HG03469 (cell line): ENCODE results near the gene PKP4.

Experiments used
- ATAC-seq: cut with Tn5 transposase; IDR thresholded peaks from one replicate; pipeline ENCODE4 v1.9.1; 2021; ENCODE audit warnings: mild to moderate bottlenecking, moderate library complexity, moderate number of reproducible peaks; ENCODE audit not compliant: unreplicated experiment

Gene PKP4

DNA sequence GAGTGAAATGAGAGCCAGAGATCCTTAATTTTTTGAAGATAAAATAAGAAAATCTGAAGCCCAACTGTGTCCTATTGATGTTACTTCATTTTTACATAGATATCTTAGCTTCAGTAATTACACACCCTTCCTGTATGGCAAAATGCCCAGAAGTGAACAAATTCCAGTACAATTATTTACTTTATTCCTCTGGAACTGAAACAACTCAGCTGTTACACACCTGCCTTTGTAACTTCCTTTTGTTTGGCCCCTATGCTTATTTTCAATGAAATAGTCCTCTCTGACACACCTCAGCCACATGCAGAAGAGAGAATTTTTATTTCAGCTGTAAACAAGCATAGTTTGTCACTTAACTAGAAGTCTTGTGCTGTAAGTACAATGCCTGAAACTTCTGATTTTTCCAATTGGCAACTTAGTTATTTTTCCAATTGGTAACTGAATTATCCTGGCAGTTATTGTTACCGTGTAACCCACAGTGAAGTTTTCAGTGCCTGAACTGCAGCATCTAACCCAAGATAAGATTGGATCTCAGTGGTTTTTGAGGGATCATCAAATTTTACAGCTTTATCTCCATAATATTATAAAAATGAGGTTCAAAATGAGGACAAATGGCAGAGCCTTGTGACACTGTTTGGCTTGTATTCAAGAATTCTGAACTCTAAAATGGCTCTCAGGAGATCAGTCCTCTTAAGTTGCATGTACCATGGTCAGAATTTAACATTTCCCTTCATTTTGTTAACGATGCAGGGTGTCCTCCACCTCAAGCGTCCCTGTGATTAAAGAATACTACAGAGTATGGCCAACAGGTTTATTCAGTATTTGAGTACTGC is 82.6 kb downstream of the PKP4 start:
- ATAC-seq: no peak

DNA sequence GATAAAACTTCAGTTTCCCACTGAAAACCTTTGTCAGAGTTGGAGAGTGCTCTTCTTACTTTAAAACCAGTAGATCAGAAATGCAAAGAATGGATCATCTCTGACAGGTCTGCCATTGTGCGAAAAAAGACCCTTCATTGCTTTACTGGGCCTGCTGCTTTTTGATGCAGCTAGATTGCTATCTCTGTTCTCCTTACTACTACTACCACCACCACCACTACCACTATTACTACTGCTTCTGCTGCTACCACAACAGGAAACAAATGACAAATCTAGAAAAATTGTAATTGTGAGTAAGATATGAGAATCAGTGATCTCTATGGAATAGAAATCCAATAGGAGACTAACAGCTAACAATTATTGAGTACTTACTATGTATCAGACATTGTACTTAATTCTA is 85.8 kb downstream of the PKP4 start:
- ATAC-seq: no peak

DNA sequence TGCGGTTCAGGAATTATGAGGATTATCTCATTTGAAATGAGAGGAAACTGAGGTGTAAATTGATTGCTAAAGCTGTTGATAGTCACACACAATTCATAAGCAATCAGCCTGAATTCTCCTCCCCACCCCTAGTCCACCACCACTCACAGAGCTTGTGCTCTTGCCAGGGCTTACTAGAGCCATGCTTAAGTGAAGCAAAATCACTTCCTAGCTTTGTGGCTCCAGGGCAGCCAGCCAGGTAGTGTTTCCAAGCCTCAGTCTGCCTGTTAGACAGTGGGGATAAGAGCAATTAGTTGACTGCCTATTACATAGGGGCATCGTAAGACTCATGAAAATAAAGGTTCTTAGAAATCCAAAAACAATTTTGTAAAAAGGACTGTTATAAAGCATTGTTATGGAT is 87.2 kb downstream of the PKP4 start:
- ATAC-seq: no peak

DNA sequence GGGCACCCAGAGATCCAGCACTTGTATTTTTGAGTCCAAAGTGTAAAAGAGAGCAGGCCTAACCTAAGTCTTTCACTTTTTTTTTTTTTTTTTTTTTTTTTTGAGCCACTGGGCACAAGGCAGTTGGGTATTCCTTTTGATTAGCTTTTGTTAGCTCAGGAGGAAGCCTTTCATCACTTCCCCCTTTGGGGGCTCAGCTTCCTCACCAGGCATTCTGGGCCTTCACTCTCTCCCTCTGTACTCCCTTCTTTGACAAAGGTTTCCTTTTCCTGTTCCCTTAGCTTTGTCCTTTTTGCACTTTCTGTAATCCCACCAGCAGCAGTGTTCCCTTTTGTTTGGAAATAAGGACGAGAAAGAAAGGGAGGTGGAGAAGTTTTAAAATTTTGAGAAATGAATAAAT is 88.2 kb downstream of the PKP4 start:
- no peak for ATAC-seq

DNA sequence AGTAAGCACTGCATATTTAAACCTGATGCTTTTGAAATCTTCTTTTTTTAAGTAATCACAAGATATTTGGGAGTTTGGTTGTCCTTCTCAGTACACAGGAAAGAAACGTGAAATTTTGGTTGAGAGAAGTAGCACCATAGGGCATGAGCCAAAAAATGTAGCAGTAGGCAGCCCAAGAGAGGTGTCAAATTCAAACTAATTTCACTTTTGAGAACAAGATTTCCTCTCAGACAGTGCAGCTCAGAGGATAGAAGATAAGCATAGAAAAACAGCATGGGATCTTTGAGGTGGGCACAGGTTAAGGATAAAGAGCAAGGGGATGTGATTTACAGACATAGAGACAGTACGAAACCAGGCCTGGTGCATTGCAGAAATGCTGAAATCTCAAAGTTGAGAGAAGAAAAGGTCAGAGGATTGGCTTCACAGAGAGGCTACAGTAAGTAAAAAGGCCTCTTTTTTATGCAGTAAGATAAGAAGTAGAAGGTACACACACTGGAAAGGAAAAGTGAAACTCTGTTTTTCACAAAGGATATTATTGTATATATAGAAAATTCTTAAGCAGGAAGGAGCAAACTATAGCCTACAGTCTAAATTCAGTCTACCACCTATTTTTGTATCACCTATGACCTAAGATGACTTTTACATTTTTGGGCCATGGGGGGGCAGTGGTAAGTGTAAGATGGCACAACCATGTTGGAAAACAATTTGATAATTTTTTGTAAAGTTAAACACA is 89.8 kb downstream of the PKP4 start:
- peak; percentile 43 for ATAC-seq

DNA sequence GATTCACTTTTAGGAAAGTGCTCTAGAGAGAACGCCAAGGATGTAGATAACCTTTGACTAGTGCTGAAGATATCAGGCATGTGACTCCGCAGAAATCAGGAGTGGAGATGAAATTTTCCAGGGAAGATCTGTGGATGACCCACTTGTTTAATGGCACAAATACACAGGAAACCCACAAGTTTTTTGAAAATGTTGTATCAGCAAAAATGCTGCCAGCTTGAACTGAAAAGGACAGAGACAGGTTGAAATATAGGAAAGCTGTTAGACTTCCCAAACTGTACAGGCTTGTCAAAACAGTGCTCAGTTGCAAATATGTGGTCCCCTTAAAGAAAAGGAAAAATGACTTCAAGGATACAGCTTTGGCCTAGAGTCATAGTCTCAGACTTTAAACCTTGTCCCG is 96.5 kb downstream of the PKP4 start:
- ATAC-seq: no peak

DNA sequence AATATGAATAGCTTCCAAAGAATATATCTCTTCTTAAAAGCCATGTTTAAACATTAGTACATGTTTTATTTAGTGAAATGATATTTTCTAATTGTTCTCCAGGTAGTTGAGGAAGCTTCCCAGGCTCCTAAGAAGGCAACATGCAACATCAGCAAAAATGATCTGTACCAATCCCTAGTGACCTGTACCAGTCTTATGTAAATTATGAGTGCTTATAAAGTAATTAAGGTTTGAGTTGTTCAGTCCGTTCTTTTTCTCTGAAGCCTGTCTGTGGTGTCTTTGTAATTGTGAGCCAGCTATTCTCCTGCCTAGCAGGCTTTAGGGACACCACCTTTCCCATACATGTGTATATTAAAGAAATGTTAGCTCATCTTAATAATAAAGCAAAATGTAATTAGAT is 98.2 kb downstream of the PKP4 start:
- ATAC-seq: no peak

DNA sequence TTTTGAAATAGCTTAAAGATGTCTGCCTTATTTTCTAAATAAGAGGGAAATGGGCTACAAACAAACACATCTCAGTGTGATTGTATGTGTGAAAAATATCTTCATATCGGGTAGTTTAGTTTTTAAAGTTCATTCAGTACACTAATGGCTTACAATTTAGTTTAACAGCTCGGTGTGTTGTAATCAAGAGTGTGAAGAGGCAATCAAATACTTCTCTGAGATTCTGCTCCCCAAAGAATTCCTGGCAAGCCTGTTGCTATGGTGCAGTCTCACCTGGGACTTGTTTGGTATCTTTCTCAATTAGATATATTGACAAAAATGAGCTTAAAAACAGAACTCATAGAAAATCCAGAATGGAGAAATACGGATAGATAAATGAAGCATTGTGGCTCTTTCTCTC is 99.4 kb downstream of the PKP4 start:
- ATAC-seq: no peak

DNA sequence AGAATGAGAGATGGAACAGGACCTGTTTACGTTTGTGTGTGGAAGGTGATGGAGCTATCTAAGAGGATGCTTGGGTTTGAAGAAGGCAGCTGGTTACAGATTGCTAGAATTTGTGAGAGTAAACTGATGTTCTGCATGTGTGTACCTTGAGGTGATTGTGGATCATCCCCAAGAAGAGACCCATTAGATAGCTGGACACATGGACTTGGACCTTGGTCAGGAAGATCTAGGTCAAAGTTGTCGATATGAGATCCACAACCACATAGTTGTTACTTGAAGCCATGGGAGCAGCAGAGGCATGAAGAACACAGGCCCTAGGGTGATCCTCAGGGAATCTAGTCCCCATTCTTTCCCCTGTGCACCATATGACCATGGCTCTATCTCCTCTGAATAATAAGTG is 101.0 kb downstream of the PKP4 start:
- ATAC-seq: no peak

DNA sequence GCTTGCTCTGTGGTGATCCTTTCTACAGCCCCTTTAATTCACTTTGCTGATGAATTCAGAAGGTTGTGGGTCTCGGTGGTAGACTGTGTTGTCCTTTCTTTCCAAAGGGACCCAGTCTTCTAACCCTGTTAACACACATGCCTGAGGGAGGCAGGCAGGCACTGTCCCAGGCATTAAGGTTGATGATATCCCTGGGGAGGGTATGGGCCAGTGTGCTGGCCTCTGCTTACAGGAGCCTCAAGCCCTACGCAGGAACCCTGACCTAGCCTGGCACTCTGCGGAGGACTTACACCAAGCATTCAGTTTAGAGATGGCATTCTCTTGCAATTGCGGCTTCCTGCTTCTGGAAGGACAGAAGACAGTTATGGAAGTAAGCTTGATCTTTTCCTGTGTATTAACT is 102.5 kb downstream of the PKP4 start:
- no peak for ATAC-seq

DNA sequence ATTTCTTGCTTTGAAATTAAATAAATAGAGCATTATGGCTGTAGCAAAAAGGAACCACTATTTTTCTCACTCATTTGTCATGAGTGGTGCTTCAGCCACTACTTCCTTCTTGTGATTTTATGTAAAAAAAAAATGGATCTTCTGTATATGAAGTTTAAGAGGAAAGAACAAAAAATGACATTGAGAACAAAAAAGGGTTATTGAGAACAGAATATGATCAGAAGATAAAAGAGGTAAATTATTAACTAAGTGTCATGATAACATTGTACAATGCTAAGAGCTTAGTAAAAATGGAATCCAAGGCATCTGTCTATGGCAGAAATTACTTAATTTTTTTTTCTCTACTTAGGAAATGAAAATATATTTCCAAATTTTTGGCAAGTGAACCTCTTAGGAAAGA is 103.5 kb downstream of the PKP4 start:
- ATAC-seq: no peak

DNA sequence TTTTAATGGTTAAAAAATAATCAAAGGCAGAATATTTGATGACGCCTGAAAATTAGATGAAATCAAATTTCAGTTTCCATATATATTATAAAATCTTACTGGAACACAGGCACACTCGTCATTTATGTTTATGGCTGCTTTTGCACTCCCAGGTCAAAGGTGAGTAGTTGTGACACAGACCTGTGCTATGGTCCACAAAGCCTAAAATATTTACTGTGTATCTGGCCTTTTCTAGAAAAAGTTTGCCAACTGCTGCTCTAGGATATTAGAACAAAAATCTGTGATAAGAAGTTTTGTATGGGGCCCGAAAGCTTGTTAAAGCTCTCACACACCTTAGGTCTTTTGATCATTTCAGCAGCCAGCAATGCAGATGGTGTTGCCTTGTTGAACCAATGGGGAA is 104.3 kb downstream of the PKP4 start:
- no peak for ATAC-seq

DNA sequence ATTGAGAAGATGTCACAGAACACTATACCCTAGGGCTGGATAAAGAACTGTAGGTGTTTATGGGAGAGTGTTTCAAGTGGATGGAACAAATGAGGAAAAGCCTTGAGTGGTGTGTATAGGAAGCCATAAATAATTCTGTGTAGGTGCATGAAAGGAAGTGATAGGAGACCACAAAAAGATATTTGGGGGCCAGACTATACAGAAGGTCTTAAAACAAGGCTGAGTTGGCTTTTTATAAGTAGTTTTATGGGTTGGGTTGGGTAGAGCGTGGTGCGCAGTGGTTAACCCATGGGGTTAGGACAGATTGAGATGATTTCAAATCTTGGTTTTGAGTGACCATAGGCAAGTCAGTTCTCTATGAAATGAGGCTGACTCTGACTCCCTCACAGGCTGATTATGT is 110.5 kb downstream of the PKP4 start:
- ATAC-seq: no peak

DNA sequence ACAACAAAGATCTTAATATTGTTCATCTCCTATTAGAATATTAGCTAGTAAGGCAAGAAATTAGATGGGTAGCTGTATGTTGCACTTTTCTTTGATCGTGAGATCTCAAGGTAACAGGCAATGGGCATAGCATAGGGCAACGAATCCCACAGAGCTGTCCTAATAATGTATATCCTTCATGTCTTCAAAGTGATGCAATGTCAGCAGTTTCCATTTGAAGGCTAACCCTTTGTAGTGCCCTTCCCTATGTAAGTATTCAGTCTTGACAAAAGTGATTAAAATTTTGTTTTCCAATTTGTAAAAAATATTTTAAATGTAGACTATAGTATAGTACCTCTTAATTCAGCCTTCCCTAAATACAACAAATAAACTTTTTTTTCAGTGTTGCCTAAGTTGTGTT is 112.5 kb downstream of the PKP4 start:
- ATAC-seq: no peak

DNA sequence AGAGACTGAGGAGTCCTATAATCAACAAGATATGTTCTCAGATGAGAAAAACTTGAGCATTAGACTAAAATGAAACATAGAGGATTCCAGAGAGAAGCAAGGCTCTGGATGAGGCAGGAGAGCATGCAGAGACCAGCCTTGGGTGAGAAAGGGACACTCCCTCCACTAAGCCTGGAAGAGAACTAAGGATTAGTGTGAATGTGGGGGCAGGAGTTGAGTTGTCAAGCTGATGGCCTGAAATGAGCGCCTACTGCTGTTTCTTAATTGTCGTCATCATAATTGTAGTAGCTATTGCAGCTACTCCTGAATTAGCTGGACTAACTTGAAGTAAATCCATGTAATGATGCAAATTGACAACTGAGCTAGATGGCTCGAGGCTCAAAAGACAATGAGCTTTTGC is 114.1 kb downstream of the PKP4 start:
- ATAC-seq: no peak

DNA sequence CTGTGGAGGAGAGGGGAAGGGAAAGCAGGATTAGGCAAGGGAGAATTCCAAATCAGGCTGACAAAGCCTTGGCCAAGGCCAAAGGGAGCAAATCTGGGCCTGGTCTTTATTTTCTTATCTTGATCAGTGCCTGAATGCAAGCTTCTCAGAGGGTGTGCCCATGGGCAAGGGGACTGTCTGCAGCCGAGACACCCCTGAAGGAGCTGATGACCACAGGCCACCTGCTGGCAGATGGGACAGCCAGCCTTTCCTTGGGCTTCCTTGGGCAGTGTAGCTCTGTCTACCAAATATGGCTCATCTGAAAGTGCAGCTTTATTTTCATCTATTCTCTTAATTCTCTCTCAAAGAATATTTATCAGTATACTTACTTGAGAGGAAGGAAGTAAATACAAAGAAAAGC is 117.0 kb downstream of the PKP4 start:
- ATAC-seq: no peak

DNA sequence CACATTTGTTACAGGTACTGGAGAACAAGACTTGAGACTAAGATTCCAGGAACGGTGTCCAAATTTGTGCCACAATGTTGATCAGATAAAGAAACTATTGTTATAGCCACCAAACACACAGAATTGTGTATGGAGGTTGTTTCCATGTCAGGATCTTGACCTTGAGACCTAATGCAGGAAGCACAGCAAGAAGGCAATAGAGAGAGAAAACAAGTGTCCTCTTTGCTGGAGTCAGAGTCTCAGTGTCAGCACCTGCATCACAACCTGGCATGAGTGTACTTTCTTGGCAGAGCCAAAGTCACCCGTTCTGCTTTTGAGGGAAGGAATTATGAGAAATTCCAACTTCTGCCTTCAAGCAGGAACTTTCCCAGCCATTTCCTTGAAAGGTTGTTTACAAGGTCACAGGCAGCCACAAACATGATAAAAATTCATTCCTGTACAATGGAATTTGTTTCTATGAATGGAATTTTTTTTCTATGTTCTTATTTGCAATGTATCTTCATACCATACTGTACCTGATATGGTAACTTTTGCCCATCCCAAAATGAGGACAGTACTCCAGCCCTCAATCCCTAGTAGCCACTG is 118.4 kb downstream of the PKP4 start:
- ATAC-seq: no peak

DNA sequence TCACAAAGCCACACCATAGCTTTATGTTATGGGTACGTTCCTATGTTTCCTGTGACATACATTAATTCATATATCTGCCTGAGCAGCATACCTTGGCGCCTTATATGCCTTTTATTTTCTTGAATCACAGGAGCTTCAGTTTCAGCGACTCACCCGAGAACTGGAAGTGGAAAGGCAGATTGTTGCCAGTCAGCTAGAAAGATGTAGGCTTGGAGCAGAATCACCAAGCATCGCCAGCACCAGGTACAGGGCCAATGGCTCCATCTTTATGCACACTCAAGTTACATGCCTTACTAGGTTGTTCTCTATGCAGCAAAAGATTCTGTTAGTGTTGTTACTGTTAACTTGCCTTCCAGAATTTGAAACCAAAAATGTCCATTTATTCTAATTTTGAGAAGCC is 120.4 kb downstream of the PKP4 start:
- no peak for ATAC-seq

DNA sequence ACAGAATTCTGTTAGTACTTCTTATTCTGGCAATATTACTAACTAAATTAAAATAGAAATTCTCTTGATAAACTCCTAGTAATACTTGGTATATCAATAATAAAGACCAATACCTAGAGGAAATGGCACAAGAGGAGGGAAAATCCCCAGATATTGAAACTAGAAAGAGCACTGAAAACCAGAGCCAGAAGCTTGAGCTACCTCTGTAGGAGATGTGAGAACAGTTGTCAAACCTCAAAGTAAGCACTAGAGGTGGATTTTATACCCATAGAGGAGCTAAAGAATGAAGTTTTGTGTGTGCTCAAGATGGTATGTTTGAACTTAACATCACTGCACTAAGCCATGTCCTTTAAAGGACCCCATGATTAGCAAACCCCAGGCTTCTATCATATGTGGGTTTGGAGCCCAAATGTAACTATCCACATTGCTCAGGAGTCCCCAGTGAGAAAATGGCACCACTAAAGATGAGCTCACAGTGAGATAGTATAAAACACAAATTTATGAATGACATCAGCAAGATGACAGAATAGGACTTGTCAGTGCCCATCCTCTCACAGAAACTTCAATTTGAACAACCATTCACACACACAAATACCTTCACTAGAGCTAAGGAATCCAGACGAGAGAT is 122.1 kb downstream of the PKP4 start:
- peak; percentile 95 for ATAC-seq

DNA sequence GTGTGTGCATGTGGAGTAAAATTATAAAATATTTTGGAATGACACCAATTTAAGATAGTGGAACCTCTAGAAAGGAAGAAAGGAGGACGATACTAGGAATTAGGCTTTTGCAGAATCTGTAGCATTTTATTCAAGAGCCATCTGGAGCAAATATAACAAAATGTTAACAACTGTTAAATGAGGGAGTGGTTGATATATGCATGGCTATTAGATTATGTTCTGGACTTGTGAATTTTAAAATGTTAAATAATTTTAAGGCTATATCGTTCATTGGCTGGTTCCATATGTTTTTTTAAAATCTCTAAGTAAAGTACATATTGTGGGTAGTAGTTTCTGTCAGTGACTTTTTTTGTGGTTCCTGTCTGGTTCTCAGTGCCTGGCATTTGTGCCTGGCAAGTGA is 123.2 kb downstream of the PKP4 start:
- ATAC-seq: no peak

DNA sequence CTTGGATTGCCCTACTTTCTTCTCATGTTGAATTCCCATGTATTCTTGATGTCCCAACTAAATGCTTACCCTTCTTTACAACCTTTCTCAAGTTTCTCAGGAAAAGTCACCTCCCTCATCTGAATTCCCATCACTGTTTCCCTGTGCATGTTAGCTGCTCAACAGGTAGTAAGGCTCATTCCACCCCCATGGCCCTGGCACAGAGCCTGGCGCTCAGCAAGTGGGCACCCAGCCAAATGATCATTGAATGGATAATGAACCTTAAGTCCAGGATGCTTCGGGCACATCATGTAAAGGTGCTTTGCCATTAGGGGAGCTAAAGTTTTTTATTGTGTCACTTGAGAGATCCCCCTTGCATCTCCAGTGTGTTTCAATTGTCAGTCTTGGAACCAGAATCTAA is 124.0 kb downstream of the PKP4 start:
- ATAC-seq: no peak

DNA sequence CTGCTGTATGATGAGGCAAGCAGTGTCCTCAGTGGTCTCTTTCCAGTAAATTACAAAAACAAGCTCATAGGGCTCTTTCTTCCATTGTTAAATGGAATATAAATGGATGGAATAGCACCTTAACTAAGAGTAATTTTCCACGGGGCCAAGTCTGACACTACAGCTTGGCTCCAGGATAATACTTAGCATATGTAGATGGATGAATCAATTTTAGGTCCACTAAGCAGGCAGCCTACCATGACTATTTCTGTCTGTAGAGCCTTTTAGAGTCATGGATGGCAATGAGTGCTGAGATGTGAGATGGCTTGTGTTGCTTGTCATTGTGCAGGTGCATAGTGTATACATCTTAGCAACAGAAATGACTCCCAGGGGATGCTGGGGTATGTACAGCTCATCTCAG is 125.9 kb downstream of the PKP4 start:
- ATAC-seq: no peak
